Measurements from ENCODE around the gene FSTL4. TPM values are rescaled to one million over a fixed set of nuclear protein-coding genes. Genes with fewer than 3 reads are reported as not detected.

FSTL4 gene
- polyA plus RNA-seq, 3 donors, result not detected

DNA sequence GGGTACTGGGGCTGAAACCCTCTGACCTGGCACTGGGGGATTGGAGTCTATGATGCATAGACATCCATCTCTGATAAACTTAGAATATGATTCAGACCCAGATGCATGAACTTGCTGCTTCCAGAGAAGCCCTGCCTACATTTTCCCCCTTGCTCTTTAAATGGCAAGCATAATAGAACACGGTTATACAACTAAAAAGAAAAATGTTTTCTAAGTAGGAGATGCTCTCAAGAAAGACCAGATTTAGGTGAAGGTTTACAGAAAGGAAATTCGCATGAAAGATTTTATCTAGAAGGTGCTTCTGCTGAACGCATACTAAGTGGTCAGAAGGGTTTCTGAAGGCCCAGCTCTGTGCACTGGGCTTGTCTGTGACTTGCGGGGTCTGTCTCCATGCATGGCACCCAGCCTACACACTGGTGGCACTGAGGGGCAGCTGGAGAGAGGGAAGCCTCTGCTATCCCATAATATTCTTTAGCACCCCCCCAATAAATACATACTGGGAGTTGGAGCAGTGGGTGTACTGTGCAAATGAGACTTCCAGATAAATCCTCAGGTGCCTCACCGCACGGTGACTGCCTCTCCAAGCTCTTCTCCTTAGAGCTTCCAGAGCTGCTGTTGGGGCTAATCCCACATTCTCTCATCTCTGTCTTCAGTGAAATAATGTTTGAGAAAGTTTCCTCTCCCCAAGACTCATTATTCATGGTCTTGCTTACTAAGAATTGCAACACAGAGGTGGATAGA lies 114.6 kb downstream of the FSTL4 start:
- Histone ChIP-seq H3K36me3 (replicated peaks in 1 of 2; ENCODE audit: control insufficient read depth in 1 of 2, insufficient read depth in 2 of 2, low read length in 2 of 2) (no peaks in the 10 kb centered on the region), H3K27me3 (ENCODE audit: control insufficient read depth in 2 of 2, insufficient read depth in 2 of 2, low read length in 2 of 2) (peaks cover 0 to 3% of the 10 kb centered on the region in 2 donors), H3K4me3 (replicated peaks in 1 of 3; ENCODE audit: low read depth in 2 of 3, low read length in 3 of 3) (no peak overlapping the region), H3K4me2 (replicated peaks; ENCODE audit: extremely low read depth, low read length, poor library complexity, severe bottlenecking) (no peak overlapping the region), H3K4me1 (ENCODE audit: control insufficient read depth in 1 of 2, insufficient read depth in 2 of 2, low read length in 2 of 2) (no peaks in the 10 kb centered on the region), H2AFZ (ENCODE audit: insufficient read depth, low read depth, low read length, poor library complexity, severe bottlenecking) (no peak overlapping the region), H3K27ac (ENCODE audit: low read depth in 1 of 2, low read length in 2 of 2) (no peak overlapping the region), H4K20me1 (ENCODE audit: insufficient read depth, low read length) (no peaks in the 10 kb centered on the region), H3K9ac (ENCODE audit: insufficient read depth, low read length, poor library complexity, severe bottlenecking) (no peak overlapping the region), H3K79me2 (ENCODE audit: insufficient read depth, low read length) (no peaks in the 10 kb centered on the region), H3K9me3 (replicated peaks in 1 of 2; ENCODE audit: control insufficient read depth in 1 of 2, insufficient read depth in 1 of 2, low read length in 2 of 2) (no peaks in the 10 kb centered on the region)
- Mint-ChIP-seq H3K27ac (no peak overlapping the region), H3K9me3 (peaks cover 0 to 3% (median 0%) of the 10 kb centered on the region in 7 donors), H3K4me3 (no peak overlapping the region), H3K27me3 (ENCODE audit: low read depth in 3 of 3) (peaks cover 3 to 8% (median 6%) of the 10 kb centered on the region in 3 donors), H3K36me3 (no peaks in the 10 kb centered on the region), H3K4me1 (no peaks in the 10 kb centered on the region)
- DNase-seq, result no peak
- TF ChIP-seq, protein P1, sequence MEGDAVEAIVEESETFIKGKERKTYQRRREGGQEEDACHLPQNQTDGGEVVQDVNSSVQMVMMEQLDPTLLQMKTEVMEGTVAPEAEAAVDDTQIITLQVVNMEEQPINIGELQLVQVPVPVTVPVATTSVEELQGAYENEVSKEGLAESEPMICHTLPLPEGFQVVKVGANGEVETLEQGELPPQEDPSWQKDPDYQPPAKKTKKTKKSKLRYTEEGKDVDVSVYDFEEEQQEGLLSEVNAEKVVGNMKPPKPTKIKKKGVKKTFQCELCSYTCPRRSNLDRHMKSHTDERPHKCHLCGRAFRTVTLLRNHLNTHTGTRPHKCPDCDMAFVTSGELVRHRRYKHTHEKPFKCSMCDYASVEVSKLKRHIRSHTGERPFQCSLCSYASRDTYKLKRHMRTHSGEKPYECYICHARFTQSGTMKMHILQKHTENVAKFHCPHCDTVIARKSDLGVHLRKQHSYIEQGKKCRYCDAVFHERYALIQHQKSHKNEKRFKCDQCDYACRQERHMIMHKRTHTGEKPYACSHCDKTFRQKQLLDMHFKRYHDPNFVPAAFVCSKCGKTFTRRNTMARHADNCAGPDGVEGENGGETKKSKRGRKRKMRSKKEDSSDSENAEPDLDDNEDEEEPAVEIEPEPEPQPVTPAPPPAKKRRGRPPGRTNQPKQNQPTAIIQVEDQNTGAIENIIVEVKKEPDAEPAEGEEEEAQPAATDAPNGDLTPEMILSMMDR (IDR thresholded peaks at IDR 0.05), result no peak
- WGBS (ENCODE audit: insufficient coverage), result 92% methylated on average over 2 of the region's 6 CpGs
- intact Hi-C loops (cut with micrococcal nuclease), result no loop called here

DNA sequence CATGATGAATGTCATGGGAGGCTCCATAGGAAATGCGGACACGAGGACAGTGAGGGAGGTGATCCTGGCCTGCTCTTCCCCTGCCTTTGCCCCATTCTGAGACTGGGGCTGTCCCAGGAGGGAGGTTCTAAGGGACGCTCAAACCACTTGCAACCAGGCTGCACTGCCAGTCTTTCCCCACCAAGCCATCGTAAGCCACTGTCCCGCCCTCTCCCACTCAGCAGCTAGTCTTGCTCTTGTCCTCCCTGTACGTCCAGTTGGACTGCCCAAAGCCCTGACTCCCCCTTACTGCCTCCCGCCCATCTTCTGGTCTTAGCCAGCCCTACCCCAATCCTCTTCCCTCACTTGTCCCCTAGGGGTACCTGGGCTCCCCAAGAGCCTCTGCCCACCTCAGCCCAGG lies 115.7 kb downstream of the FSTL4 start:
- H3K36me3 ChIP-seq (replicated peaks in 1 of 2; ENCODE audit: control insufficient read depth in 1 of 2, insufficient read depth in 2 of 2, low read length in 2 of 2), result no peaks in the 10 kb centered on the region

More for the DNA sequence above, 115.7 kb downstream of the FSTL4 start:
- Mint-ChIP-seq H3K27me3 (ENCODE audit: low read depth in 3 of 3) (peaks cover 2 to 6% (median 4%) of the 10 kb centered on the region in 3 donors), H3K36me3 (no peaks in the 10 kb centered on the region), H3K9me3 (peaks cover 0 to under 1% (median 0%) of the 10 kb centered on the region in 7 donors), H3K4me3 (no peak overlapping the region), H3K27ac (peak overlapping the region in 1 of 7 donors; percentile 1), H3K4me1 (no peaks in the 10 kb centered on the region)
- Histone ChIP-seq H3K9me3 (replicated peaks in 1 of 2; ENCODE audit: control insufficient read depth in 1 of 2, insufficient read depth in 1 of 2, low read length in 2 of 2) (no peaks in the 10 kb centered on the region), H2AFZ (ENCODE audit: insufficient read depth, low read depth, low read length, poor library complexity, severe bottlenecking) (no peak overlapping the region), H3K27ac (ENCODE audit: low read depth in 1 of 2, low read length in 2 of 2) (no peak overlapping the region), H4K20me1 (ENCODE audit: insufficient read depth, low read length) (no peaks in the 10 kb centered on the region), H3K4me2 (replicated peaks; ENCODE audit: extremely low read depth, low read length, poor library complexity, severe bottlenecking) (no peak overlapping the region), H3K27me3 (ENCODE audit: control insufficient read depth in 2 of 2, insufficient read depth in 2 of 2, low read length in 2 of 2) (no peaks in the 10 kb centered on the region), H3K79me2 (ENCODE audit: insufficient read depth, low read length) (no peaks in the 10 kb centered on the region), H3K4me3 (replicated peaks in 1 of 3; ENCODE audit: low read depth in 2 of 3, low read length in 3 of 3) (no peak overlapping the region), H3K9ac (ENCODE audit: insufficient read depth, low read length, poor library complexity, severe bottlenecking) (no peak overlapping the region), H3K4me1 (ENCODE audit: control insufficient read depth in 1 of 2, insufficient read depth in 2 of 2, low read length in 2 of 2) (no peaks in the 10 kb centered on the region)
- intact Hi-C loops (cut with micrococcal nuclease), result no loop called here
- TF ChIP-seq, protein P1 (IDR thresholded peaks at IDR 0.05), result no peak
- 97% methylated on average over 7 of the region's 7 CpGs for WGBS (ENCODE audit: insufficient coverage)
- DNase-seq, result no peak

Data from CD14-positive monocyte (primary cell).